BLaER1 (cell line): ENCODE data around the gene DAPP1.

ENCODE experiments used
- H3K27ac ChIP-seq: shearing (Covaris generic); formaldehyde crosslinking; 2 replicates; pipeline ENCODE4 v1.8.1; 2022
- H3K27me3 ChIP-seq: shearing (Covaris generic); formaldehyde crosslinking; 2 replicates; pipeline ENCODE4 v1.8.1; 2022
- H3K36me3 ChIP-seq: shearing (Covaris generic); formaldehyde crosslinking; 2 replicates; pipeline ENCODE4 v1.8.1; 2022
- H3K4me1 ChIP-seq: shearing (Covaris generic); formaldehyde crosslinking; 2 replicates; pipeline ENCODE4 v1.8.1; 2022
- H3K4me2 ChIP-seq: shearing (Covaris generic); formaldehyde crosslinking; 2 replicates; pipeline ENCODE4 v1.8.1; 2022
- H3K4me3 ChIP-seq: shearing (Covaris generic); formaldehyde crosslinking; 2 replicates; pipeline ENCODE4 v1.8.1; 2022
- H3K9ac ChIP-seq: shearing (Covaris generic); formaldehyde crosslinking; 2 replicates; pipeline ENCODE4 v1.8.1; 2022
- H3K9me3 ChIP-seq: shearing (Covaris generic); formaldehyde crosslinking; 2 replicates; pipeline ENCODE4 v1.8.1; 2022
- H4K20me1 ChIP-seq: shearing (Covaris generic); formaldehyde crosslinking; 2 replicates; pipeline ENCODE4 v1.8.1; 2022
- Cebpa-rat ChIP-seq: shearing (Covaris generic); IDR thresholded peaks from 2 replicates; pipeline ENCODE4 v1.8.1; 2022

DAPP1 gene

GRCh38 chr4:99834569-99834968 lies 17.9 kb downstream of the DAPP1 start:
- Histone ChIP-seq H3K27me3 (no peaks in the 10 kb centered on the region), H3K36me3 (no peaks in the 10 kb centered on the region), H3K4me3 (no peak overlapping the region), H3K4me1 (no peaks in the 10 kb centered on the region), H3K27ac (no peak overlapping the region), H3K9me3 (no peaks in the 10 kb centered on the region), H4K20me1 (no peaks in the 10 kb centered on the region), H3K9ac (no peak overlapping the region), H3K4me2 (no peak overlapping the region)
- no peak for TF ChIP-seq Cebpa-rat

GRCh38 chr4:99835942-99836341 lies 19.3 kb downstream of the DAPP1 start:
- H3K9ac ChIP-seq, result no peak overlapping the region
- no peak overlapping the region for H3K4me3 ChIP-seq
- no peaks in the 10 kb centered on the region for H4K20me1 ChIP-seq
- H3K9me3 ChIP-seq, result no peaks in the 10 kb centered on the region
- H3K4me2 ChIP-seq, result no peak overlapping the region
- no peaks in the 10 kb centered on the region for H3K36me3 ChIP-seq
- H3K27me3 ChIP-seq, result no peaks in the 10 kb centered on the region
- TF ChIP-seq Cebpa-rat, result no peak
- H3K4me1 ChIP-seq, result no peaks in the 10 kb centered on the region
- no peak overlapping the region for H3K27ac ChIP-seq

- Histone ChIP-seq H3K4me3 (no peak overlapping the region), H3K36me3 (no peaks in the 10 kb centered on the region)
Observed at GRCh38 chr4:99838927-99839326, 22.3 kb downstream of the DAPP1 start.

GRCh38 chr4:99841129-99841528 lies 24.5 kb downstream of the DAPP1 start:
- H3K36me3 ChIP-seq, result no peaks in the 10 kb centered on the region
- H3K9me3 ChIP-seq, result peaks cover 3% of the 10 kb centered on the region; the same call in 1 of the 2 replicates
- no peaks in the 10 kb centered on the region for H3K27me3 ChIP-seq
- peaks cover 4% of the 10 kb centered on the region; the same call in 1 of the 2 replicates for H3K4me1 ChIP-seq
- no peaks in the 10 kb centered on the region for H4K20me1 ChIP-seq
- no peak overlapping the region for H3K4me3 ChIP-seq
- H3K9ac ChIP-seq, result no peak overlapping the region
- no peak overlapping the region for H3K4me2 ChIP-seq
- no peak for TF ChIP-seq Cebpa-rat
- no peak overlapping the region for H3K27ac ChIP-seq

More at GRCh38 chr4:99838927-99839326, 22.3 kb downstream of the DAPP1 start:
- H3K27me3 ChIP-seq, result no peaks in the 10 kb centered on the region
- no peak overlapping the region for H3K9ac ChIP-seq
- H3K4me1 ChIP-seq, result peaks cover 1% of the 10 kb centered on the region; the same call in 1 of the 2 replicates
- no peaks in the 10 kb centered on the region for H4K20me1 ChIP-seq
- no peak for TF ChIP-seq Cebpa-rat
- no peak overlapping the region for H3K27ac ChIP-seq
- peaks cover under 1% of the 10 kb centered on the region; the same call in 1 of the 2 replicates for H3K9me3 ChIP-seq
- H3K4me2 ChIP-seq, result no peak overlapping the region

- Histone ChIP-seq H3K9ac (no peak overlapping the region), H3K4me3 (no peak overlapping the region), H3K9me3 (peaks cover 3% of the 10 kb centered on the region; the same call in 1 of the 2 replicates), H3K4me1 (peaks cover 11% of the 10 kb centered on the region), H3K27ac (no peak overlapping the region), H3K27me3 (no peaks in the 10 kb centered on the region), H3K36me3 (no peaks in the 10 kb centered on the region), H3K4me2 (no peak overlapping the region), H4K20me1 (no peaks in the 10 kb centered on the region)
- TF ChIP-seq Cebpa-rat, result no peak
Observed at GRCh38 chr4:99843413-99843812, 26.8 kb downstream of the DAPP1 start.

- TF ChIP-seq Cebpa-rat, result no peak
- no peak overlapping the region for H3K9ac ChIP-seq
Observed at GRCh38 chr4:99844048-99844447, 27.4 kb downstream of the DAPP1 start.

GRCh38 chr4:99845179-99845578 lies 28.6 kb downstream of the DAPP1 start:
- Histone ChIP-seq H4K20me1 (no peaks in the 10 kb centered on the region), H3K4me1 (peaks cover 11% of the 10 kb centered on the region), H3K9ac (no peak overlapping the region), H3K27me3 (no peaks in the 10 kb centered on the region), H3K4me3 (no peak overlapping the region), H3K27ac (no peak overlapping the region), H3K9me3 (peaks cover 3% of the 10 kb centered on the region; the same call in 1 of the 2 replicates), H3K36me3 (no peaks in the 10 kb centered on the region), H3K4me2 (no peak overlapping the region)
- no peak for TF ChIP-seq Cebpa-rat

More at GRCh38 chr4:99844048-99844447, 27.4 kb downstream of the DAPP1 start:
- Histone ChIP-seq H3K27me3 (no peaks in the 10 kb centered on the region), H3K4me1 (peaks cover 11% of the 10 kb centered on the region), H3K27ac (no peak overlapping the region), H3K36me3 (no peaks in the 10 kb centered on the region), H3K4me2 (peak overlapping the region; percentile 27; the same call in 1 of the 2 replicates), H3K4me3 (no peak overlapping the region), H3K9me3 (peaks cover 3% of the 10 kb centered on the region; the same call in 1 of the 2 replicates), H4K20me1 (no peaks in the 10 kb centered on the region)

GRCh38 chr4:99845708-99846469 lies 29.3 kb downstream of the DAPP1 start:
- Histone ChIP-seq H3K27me3 (no peaks in the 10 kb centered on the region), H3K9ac (no peak overlapping the region), H3K4me1 (peaks cover 11% of the 10 kb centered on the region), H4K20me1 (no peaks in the 10 kb centered on the region), H3K36me3 (no peaks in the 10 kb centered on the region), H3K4me3 (no peak overlapping the region), H3K9me3 (peaks cover 3% of the 10 kb centered on the region; the same call in 1 of the 2 replicates), H3K27ac (no peak overlapping the region), H3K4me2 (no peak overlapping the region)
- TF ChIP-seq Cebpa-rat, result no peak

- H3K4me1 ChIP-seq, result peaks cover 11% of the 10 kb centered on the region
Observed at GRCh38 chr4:99846891-99847290, 30.3 kb downstream of the DAPP1 start.

GRCh38 chr4:99847362-99847976 lies 30.8 kb downstream of the DAPP1 start:
- Histone ChIP-seq H3K4me2 (0 out of 2 replicates have a peak overlapping the region, but pooled peaks have one; percentile 6), H3K4me3 (no peak overlapping the region), H3K36me3 (no peaks in the 10 kb centered on the region), H3K27me3 (no peaks in the 10 kb centered on the region), H4K20me1 (no peaks in the 10 kb centered on the region), H3K4me1 (peaks cover 11% of the 10 kb centered on the region), H3K9me3 (peaks cover 3% of the 10 kb centered on the region; the same call in 1 of the 2 replicates), H3K9ac (no peak overlapping the region), H3K27ac (no peak overlapping the region)
- TF ChIP-seq Cebpa-rat, result no peak

More at GRCh38 chr4:99846891-99847290, 30.3 kb downstream of the DAPP1 start:
- H3K27me3 ChIP-seq, result no peaks in the 10 kb centered on the region
- no peak for TF ChIP-seq Cebpa-rat
- no peak overlapping the region for H3K9ac ChIP-seq
- peaks cover 3% of the 10 kb centered on the region; the same call in 1 of the 2 replicates for H3K9me3 ChIP-seq
- no peak overlapping the region for H3K27ac ChIP-seq
- H3K36me3 ChIP-seq, result no peaks in the 10 kb centered on the region
- H3K4me3 ChIP-seq, result no peak overlapping the region
- no peaks in the 10 kb centered on the region for H4K20me1 ChIP-seq
- H3K4me2 ChIP-seq, result no peak overlapping the region
